ENCODE results near the gene TRIM58.

TRIM58 gene

DNA sequence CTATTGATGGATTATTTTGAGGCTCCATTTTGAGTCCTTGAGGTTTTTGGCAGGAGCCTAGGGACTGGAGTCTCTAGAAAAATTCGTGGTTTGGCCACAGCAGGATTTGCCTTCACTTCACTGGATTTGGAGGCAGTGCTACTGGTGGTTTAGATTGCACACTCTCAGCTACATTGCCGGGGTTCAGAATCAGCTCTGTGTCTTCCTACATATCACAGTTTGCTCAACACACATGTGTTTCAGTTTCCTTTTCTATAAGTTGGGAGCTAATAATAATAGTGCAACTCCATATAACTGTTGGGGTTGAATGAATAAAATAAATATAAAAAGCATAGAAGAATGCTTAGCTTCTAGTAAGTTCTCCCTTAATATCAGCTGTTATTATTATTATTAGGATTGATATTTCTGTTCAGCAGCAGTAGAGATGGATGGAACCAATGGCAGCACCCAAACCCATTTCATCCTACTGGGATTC, 38.2 kb downstream of the TRIM58 start, which contains the start of gene OR2W3:
OR2W3 (plus strand) TSS at position 425 of the 475 bp plus-strand sequence; CDS start at position 425, 0 bp downstream.
- no peak for DNase-seq

GRCh38 chr1:247895976-247896375, 39.0 kb downstream of the TRIM58 start:
- DNase-seq: no peak

GRCh38 chr1:247904122-247904521, 47.1 kb downstream of the TRIM58 start:
- no peak for DNase-seq

GRCh38 chr1:247905181-247905580, 48.2 kb downstream of the TRIM58 start:
- no peak for DNase-seq

GRCh38 chr1:247905910-247906503, 49.0 kb downstream of the TRIM58 start:
- DNase-seq: no peak

- DNase-seq: peak; percentile 37
Observed at GRCh38 chr1:247906504-247907047, 49.6 kb downstream of the TRIM58 start.

DNA sequence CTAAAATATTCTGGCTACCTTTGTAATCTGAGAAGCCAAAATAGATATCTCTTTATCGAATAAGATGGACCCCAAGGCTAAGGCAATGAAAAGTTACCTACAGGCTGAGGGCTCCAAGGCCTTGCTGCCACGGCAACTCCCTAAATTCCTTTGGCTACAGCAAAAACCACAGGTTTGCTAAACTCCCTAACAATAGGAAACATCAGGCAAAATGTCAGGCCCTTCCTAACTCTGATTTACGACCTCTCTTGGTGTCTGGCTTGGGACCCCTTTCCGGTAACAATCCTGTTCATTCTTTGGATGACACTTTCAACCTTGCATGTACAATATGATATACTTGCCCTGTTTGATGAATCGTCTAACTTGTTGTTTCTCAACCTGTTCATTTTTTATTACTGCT, 51.8 kb downstream of the TRIM58 start:
- DNase-seq: no peak

- DNase-seq: no peak
Observed at GRCh38 chr1:247913786-247914185, 56.8 kb downstream of the TRIM58 start.

DNA sequence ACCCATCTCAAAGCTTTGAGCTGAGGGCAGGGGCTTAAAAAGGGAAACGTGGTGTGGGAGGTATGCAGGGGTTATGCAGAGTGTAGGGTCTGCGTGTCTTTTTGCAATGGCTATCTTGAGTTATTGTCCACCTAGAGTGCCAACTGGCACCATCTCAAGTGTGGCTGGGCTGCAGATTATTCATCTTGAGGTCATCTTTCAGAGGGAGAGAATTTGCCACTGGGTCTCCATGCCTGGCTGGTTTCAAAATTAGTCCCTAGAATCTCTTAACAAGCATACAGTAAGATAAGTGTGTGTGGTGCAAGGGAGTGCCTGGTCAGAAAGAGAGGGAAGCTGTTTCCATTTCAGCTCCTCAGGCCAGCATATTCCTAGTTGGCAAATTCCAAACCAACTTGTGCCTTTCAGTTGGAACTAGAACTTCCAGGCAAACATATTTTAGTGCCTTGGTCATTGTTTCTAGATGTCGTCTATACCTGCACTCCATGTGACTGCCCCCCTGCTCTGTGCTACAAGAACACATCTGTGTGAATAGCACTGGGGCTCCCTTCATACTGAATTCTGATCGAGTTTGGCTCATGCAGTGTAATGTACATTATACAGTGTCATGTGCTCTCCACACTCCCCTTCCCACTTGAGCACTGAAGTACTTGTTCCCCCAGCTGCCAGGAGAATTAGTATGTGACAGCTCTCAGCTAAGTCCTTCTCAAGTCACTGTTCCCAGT, 58.1 kb downstream of the TRIM58 start:
- DNase-seq: no peak

DNA sequence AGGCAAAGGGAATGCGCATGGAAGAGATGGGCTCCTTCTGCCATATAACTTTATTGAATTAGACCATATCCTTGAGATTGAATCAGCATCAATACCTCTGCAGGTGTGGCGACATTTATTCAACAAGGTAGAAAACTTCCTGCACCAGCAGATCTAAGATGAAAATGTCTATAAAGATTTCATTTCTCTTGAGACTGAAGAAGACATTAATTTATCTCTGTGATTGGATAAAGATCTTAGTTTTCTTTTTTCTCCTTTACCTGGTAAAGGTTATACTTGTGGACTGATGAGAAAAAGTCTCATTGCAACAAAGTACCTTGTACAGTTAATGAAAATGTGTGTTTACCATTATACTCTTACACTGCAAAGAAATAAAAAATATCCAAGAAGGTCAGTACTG, 63.0 kb downstream of the TRIM58 start, which contains the start of gene OR2T8:
OR2T8 (plus strand) TSS at position 301 of the 400 bp plus-strand sequence. CDS start 766 bp downstream, outside the sequence.
- no peak for DNase-seq

DNA sequence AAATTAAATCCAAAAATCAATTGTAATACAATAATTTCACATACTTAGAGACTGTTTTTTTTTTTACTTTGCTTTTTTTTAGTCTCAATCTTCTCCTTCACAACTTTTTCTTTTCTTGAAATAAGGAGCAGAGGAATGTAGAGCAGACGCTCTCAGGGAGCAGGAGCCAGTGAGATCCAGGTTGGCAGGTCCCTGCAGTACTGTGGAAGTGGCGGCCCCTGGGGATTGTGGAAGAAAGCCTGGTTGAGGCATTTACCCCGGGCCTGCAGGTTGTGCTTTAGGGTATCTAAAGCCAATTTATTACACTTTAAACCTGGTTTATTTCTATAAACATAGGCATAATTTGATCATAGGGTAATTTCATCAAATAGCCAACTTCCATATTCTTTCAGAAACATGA, 67.0 kb downstream of the TRIM58 start:
- no peak for DNase-seq

DNA sequence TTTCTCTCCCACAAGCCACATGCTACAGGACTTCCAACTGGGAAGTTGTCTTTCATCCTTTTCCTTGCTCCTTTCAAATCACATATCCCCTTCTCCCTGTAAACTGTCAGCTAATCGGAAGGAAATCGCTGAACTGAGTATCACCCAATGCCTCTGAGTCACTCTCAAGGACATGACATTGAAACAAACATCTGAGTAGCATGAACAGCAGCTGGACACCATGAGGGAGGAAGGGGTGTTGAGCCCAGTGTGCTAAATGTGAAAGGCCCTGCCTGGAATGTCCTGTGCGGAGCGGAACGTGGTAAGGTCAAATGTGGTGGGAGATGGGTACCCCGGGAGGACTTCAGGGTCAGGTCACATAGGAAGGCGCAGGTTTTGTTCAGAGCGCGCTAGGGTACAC, 67.9 kb downstream of the TRIM58 start, which contains the start of gene OR2AJ1:
OR2AJ1 (plus strand) TSS at position 22 of the 400 bp plus-strand sequence. CDS start 8,880 bp downstream, outside the sequence.
- DNase-seq: no peak
